Measurements from ENCODE around the gene RNH1. TPM values are rescaled to one million over a fixed set of nuclear protein-coding genes. Genes with fewer than 3 reads are reported as not detected.

Gene RNH1
- total and polyA plus RNA-seq, 2 of the 8 experiments (the other 6 are each of a cell fraction or from before 2014, with no cell fraction given): 48.7 to 49.8 TPM

DNA sequence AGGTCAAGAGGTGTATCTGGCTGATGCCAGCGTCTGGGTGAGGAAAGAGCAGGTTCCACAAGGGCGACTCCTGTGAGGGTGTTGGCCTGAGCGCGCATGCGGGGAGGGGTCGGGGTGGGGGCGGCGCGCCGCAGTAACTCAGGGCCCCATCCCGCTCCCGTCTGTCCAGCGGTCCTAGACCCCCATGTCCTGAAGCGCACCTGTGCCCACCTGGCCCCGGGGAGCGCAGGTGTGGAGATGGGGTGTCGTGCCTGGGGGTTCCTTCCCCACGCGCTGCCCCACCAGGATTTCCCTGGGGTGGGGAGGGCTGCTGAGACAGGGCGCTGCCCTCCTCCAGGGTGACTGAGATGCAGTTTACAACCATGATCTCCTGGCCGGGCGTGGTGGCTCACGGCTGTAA is 20.9 kb downstream of the RNH1 start:
- Histone ChIP-seq H2BK20ac (ENCODE audit: low read length) (no peak overlapping the region), H3K23me2 (ENCODE audit: low read depth, low read length) (no peaks in the 10 kb centered on the region), H3K36me3 (ENCODE audit: control insufficient read depth in 2 of 4, insufficient read depth in 4 of 4, low read length in 3 of 4) (peaks cover 0 to 15% (median 3%) of the 10 kb centered on the region in 4 experiments; a peak in 5 of 8 replicates), H3K14ac (ENCODE audit: insufficient read length) (no peak overlapping the region), H2AFZ (ENCODE audit: low read length) (no peak overlapping the region), H2AK5ac (ENCODE audit: low read depth, low read length) (no peak overlapping the region), H3K56ac (replicated peaks; ENCODE audit: insufficient read length, low read depth, low read length) (no peak overlapping the region), H3K4me2 (ENCODE audit: insufficient read depth in 1 of 2, low read depth in 2 of 2, low read length in 2 of 2) (no peak overlapping the region), H3K79me2 (ENCODE audit: control insufficient read depth in 1 of 2, insufficient read depth in 2 of 2, low read length in 2 of 2) (peaks cover 0 to 19% of the 10 kb centered on the region in 2 experiments; a peak in 1 of 4 replicates), H4K5ac (ENCODE audit: insufficient read length, low read depth, low read length) (no peak overlapping the region), H3K4me3 (ENCODE audit: extremely low read depth in 1 of 4, insufficient read depth in 2 of 4, low read depth in 3 of 4, low read length in 4 of 4) (no peak overlapping the region), H2BK12ac (ENCODE audit: low read depth, low read length) (no peak overlapping the region), H2BK120ac (replicated peaks; ENCODE audit: low read depth, low read length) (no peak overlapping the region), H3K9me3 (ENCODE audit: insufficient read depth in 2 of 2, low read depth in 1 of 2, low read length in 1 of 2) (peaks cover 0 to 10% of the 10 kb centered on the region in 2 experiments; a peak in 1 of 4 replicates), H2BK15ac (ENCODE audit: low read length) (no peak overlapping the region), H3K9ac (replicated peaks in 1 of 4; ENCODE audit: extremely low read depth in 1 of 4, low read depth in 3 of 4, low read length in 3 of 4) (no peak overlapping the region), H3K27me3 (replicated peaks in 1 of 4; ENCODE audit: control insufficient read depth in 3 of 4, extremely low read depth in 1 of 4, insufficient read depth in 3 of 4, low read length in 3 of 4) (no peaks in the 10 kb centered on the region), H3K23ac (ENCODE audit: insufficient read length) (no peak overlapping the region), H3K27ac (ENCODE audit: low read depth, low read length) (no peak overlapping the region), H2BK5ac (ENCODE audit: low read depth, low read length) (no peak overlapping the region), H3K18ac (ENCODE audit: extremely low read depth, low read length) (no peak overlapping the region), H4K8ac (ENCODE audit: extremely low read depth, insufficient read depth, low read length) (no peak overlapping the region), H4K20me1 (replicated peaks in 1 of 2; ENCODE audit: control insufficient read depth in 1 of 2, insufficient read depth in 2 of 2, low read length in 2 of 2) (peaks cover 1 to 9% of the 10 kb centered on the region in 2 experiments), H4K91ac (replicated peaks; ENCODE audit: insufficient read length, low read length) (no peak overlapping the region), H3K79me1 (ENCODE audit: low read depth, low read length) (peaks cover 13% of the 10 kb centered on the region), H3K4me1 (replicated peaks in 1 of 4; ENCODE audit: control insufficient read depth in 3 of 4, insufficient read depth in 4 of 4, low read length in 3 of 4) (no peaks in the 10 kb centered on the region), H3K4ac (replicated peaks; ENCODE audit: insufficient read length, low read depth, low read length) (no peak overlapping the region)
- no peak for FAIRE-seq
- DNase-seq (ENCODE audit: low read depth in 1 of 2, low spot score in 2 of 2): no peak
- POLR2A ChIA-PET (ENCODE audit: partially characterized antibody): interaction anchor here (0.8 kb wide), 1 partner anchor 10 kb away, joined by 3 read pairs; no protein-coding TSS in a partner anchor
- no peak for TF ChIP-seq CHD1 (IDR thresholded peaks at IDR 0.05; ENCODE audit: low read depth, low read length)
- CTCF ChIA-PET (ENCODE audit: partially characterized antibody): interaction anchor here (0.7 kb wide), 1 partner anchor 276 kb away, joined by 3 read pairs; no protein-coding TSS in a partner anchor
- WGBS, 2 experiments (ENCODE audit: extremely low coverage in 1 of 2, insufficient coverage in 1 of 2, insufficient read length in 1 of 2, insufficient replicate concordance in 2 of 2, low coverage in 1 of 2, low lambda C conversion rate in 2 of 2, missing lambda C conversion rate in 1 of 2): 97% methylated on average over 9 of the region's 23 CpGs; no CpG with 5 or more reads in 1 of the 2 experiments

Measured in H1 (cell line).